Measurements from ENCODE around the gene GPR17.

The GPR17 gene

GRCh38 chr2:127624756-127625571, 21.0 kb upstream of the GPR17 start:
- Histone ChIP-seq H3K27me3 (ENCODE audit: control insufficient read depth, insufficient read depth, low read length) (no peaks in the 10 kb centered on the region), H3K9me3 (ENCODE audit: control insufficient read depth, insufficient read depth, low read depth, low read length) (no peaks in the 10 kb centered on the region), H3K4me3 (ENCODE audit: low read depth, low read length) (no peak overlapping the region), H3K4me1 (ENCODE audit: control insufficient read depth, insufficient read depth, low read length) (no peaks in the 10 kb centered on the region), H3K36me3 (ENCODE audit: control insufficient read depth, insufficient read depth, low read length) (no peaks in the 10 kb centered on the region), H3K27ac (ENCODE audit: low read depth, low read length) (no peak overlapping the region), H3K9ac (ENCODE audit: low read length) (no peak overlapping the region)

GRCh38 chr2:127625572-127625951, 20.4 kb upstream of the GPR17 start:
- no peak overlapping the region for H3K4me3 ChIP-seq (ENCODE audit: low read depth, low read length)
- H3K27me3 ChIP-seq (ENCODE audit: control insufficient read depth, insufficient read depth, low read length), result no peaks in the 10 kb centered on the region
- H3K9ac ChIP-seq (ENCODE audit: low read length), result no peak overlapping the region
- H3K9me3 ChIP-seq (ENCODE audit: control insufficient read depth, insufficient read depth, low read depth, low read length), result no peaks in the 10 kb centered on the region
- H3K27ac ChIP-seq (ENCODE audit: low read depth, low read length), result no peak overlapping the region
- no peaks in the 10 kb centered on the region for H3K36me3 ChIP-seq (ENCODE audit: control insufficient read depth, insufficient read depth, low read length)
- H3K4me1 ChIP-seq (ENCODE audit: control insufficient read depth, insufficient read depth, low read length), result no peaks in the 10 kb centered on the region

GRCh38 chr2:127626175-127626574, 19.8 kb upstream of the GPR17 start:
- no peaks in the 10 kb centered on the region for H3K9me3 ChIP-seq (ENCODE audit: control insufficient read depth, insufficient read depth, low read depth, low read length)
- H3K4me3 ChIP-seq (ENCODE audit: low read depth, low read length), result no peak overlapping the region
- H3K4me1 ChIP-seq (ENCODE audit: control insufficient read depth, insufficient read depth, low read length), result no peaks in the 10 kb centered on the region
- H3K9ac ChIP-seq (ENCODE audit: low read length), result no peak overlapping the region
- H3K27ac ChIP-seq (ENCODE audit: low read depth, low read length), result no peak overlapping the region
- no peaks in the 10 kb centered on the region for H3K27me3 ChIP-seq (ENCODE audit: control insufficient read depth, insufficient read depth, low read length)
- H3K36me3 ChIP-seq (ENCODE audit: control insufficient read depth, insufficient read depth, low read length), result no peaks in the 10 kb centered on the region

GRCh38 chr2:127626917-127627739, 18.8 kb upstream of the GPR17 start:
- no peaks in the 10 kb centered on the region for H3K4me1 ChIP-seq (ENCODE audit: control insufficient read depth, insufficient read depth, low read length)
- no peaks in the 10 kb centered on the region for H3K27me3 ChIP-seq (ENCODE audit: control insufficient read depth, insufficient read depth, low read length)
- H3K27ac ChIP-seq (ENCODE audit: low read depth, low read length), result no peak overlapping the region
- no peaks in the 10 kb centered on the region for H3K36me3 ChIP-seq (ENCODE audit: control insufficient read depth, insufficient read depth, low read length)
- H3K4me3 ChIP-seq (ENCODE audit: low read depth, low read length), result no peak overlapping the region
- H3K9me3 ChIP-seq (ENCODE audit: control insufficient read depth, insufficient read depth, low read depth, low read length), result no peaks in the 10 kb centered on the region
- H3K9ac ChIP-seq (ENCODE audit: low read length), result no peak overlapping the region

GRCh38 chr2:127627740-127628571, 18.0 kb upstream of the GPR17 start:
- H3K9ac ChIP-seq (ENCODE audit: low read length), result no peak overlapping the region

GRCh38 chr2:127628767-127629614, 17.0 kb upstream of the GPR17 start:
- no peaks in the 10 kb centered on the region for H3K4me1 ChIP-seq (ENCODE audit: control insufficient read depth, insufficient read depth, low read length)
- no peak overlapping the region for H3K27ac ChIP-seq (ENCODE audit: low read depth, low read length)
- no peak overlapping the region for H3K9ac ChIP-seq (ENCODE audit: low read length)
- H3K36me3 ChIP-seq (ENCODE audit: control insufficient read depth, insufficient read depth, low read length), result no peaks in the 10 kb centered on the region
- no peaks in the 10 kb centered on the region for H3K9me3 ChIP-seq (ENCODE audit: control insufficient read depth, insufficient read depth, low read depth, low read length)
- H3K27me3 ChIP-seq (ENCODE audit: control insufficient read depth, insufficient read depth, low read length), result no peaks in the 10 kb centered on the region
- no peak overlapping the region for H3K4me3 ChIP-seq (ENCODE audit: low read depth, low read length)

More at GRCh38 chr2:127627740-127628571, 18.0 kb upstream of the GPR17 start:
- H3K9me3 ChIP-seq (ENCODE audit: control insufficient read depth, insufficient read depth, low read depth, low read length), result no peaks in the 10 kb centered on the region
- H3K4me3 ChIP-seq (ENCODE audit: low read depth, low read length), result no peak overlapping the region
- no peaks in the 10 kb centered on the region for H3K27me3 ChIP-seq (ENCODE audit: control insufficient read depth, insufficient read depth, low read length)
- H3K27ac ChIP-seq (ENCODE audit: low read depth, low read length), result no peak overlapping the region
- no peaks in the 10 kb centered on the region for H3K4me1 ChIP-seq (ENCODE audit: control insufficient read depth, insufficient read depth, low read length)
- no peaks in the 10 kb centered on the region for H3K36me3 ChIP-seq (ENCODE audit: control insufficient read depth, insufficient read depth, low read length)

GRCh38 chr2:127629637-127630036, 16.3 kb upstream of the GPR17 start:
- Histone ChIP-seq H3K27ac (ENCODE audit: low read depth, low read length) (no peak overlapping the region), H3K36me3 (ENCODE audit: control insufficient read depth, insufficient read depth, low read length) (no peaks in the 10 kb centered on the region), H3K9me3 (ENCODE audit: control insufficient read depth, insufficient read depth, low read depth, low read length) (no peaks in the 10 kb centered on the region), H3K4me3 (ENCODE audit: low read depth, low read length) (no peak overlapping the region), H3K9ac (ENCODE audit: low read length) (no peak overlapping the region), H3K4me1 (ENCODE audit: control insufficient read depth, insufficient read depth, low read length) (no peaks in the 10 kb centered on the region), H3K27me3 (ENCODE audit: control insufficient read depth, insufficient read depth, low read length) (no peaks in the 10 kb centered on the region)

- Histone ChIP-seq H3K4me3 (ENCODE audit: low read depth, low read length) (no peak overlapping the region), H3K27ac (ENCODE audit: low read depth, low read length) (no peak overlapping the region), H3K4me1 (ENCODE audit: control insufficient read depth, insufficient read depth, low read length) (no peaks in the 10 kb centered on the region), H3K36me3 (ENCODE audit: control insufficient read depth, insufficient read depth, low read length) (no peaks in the 10 kb centered on the region), H3K9ac (ENCODE audit: low read length) (no peak overlapping the region), H3K27me3 (ENCODE audit: control insufficient read depth, insufficient read depth, low read length) (no peaks in the 10 kb centered on the region), H3K9me3 (ENCODE audit: control insufficient read depth, insufficient read depth, low read depth, low read length) (no peaks in the 10 kb centered on the region)
Observed at GRCh38 chr2:127630096-127630863, 15.7 kb upstream of the GPR17 start.

GRCh38 chr2:127630864-127631540, 15.0 kb upstream of the GPR17 start:
- Histone ChIP-seq H3K27ac (ENCODE audit: low read depth, low read length) (no peak overlapping the region), H3K36me3 (ENCODE audit: control insufficient read depth, insufficient read depth, low read length) (no peaks in the 10 kb centered on the region), H3K4me1 (ENCODE audit: control insufficient read depth, insufficient read depth, low read length) (no peaks in the 10 kb centered on the region), H3K27me3 (ENCODE audit: control insufficient read depth, insufficient read depth, low read length) (no peaks in the 10 kb centered on the region), H3K4me3 (ENCODE audit: low read depth, low read length) (no peak overlapping the region), H3K9ac (ENCODE audit: low read length) (no peak overlapping the region), H3K9me3 (ENCODE audit: control insufficient read depth, insufficient read depth, low read depth, low read length) (no peaks in the 10 kb centered on the region)

Data from HUES6 (cell line).